Dermis microvascular lymphatic vessel endothelial cell (primary cell): ENCODE results near the gene TOMM20. TPM values are rescaled to one million over a fixed set of nuclear protein-coding genes. Genes with fewer than 3 reads are reported as not detected.
"Not testable (repeated sequence)": the region's sequence is repeated elsewhere in the genome, so short reads cannot be mapped to it uniquely, and the experiment has no call there.

Experiments
- DNase-seq, 2 donors: peaks; one replicate each; pipeline versions ENCODE4 v3.0.0 to v3.0.0-alpha.2; 2010; ENCODE audit warnings: low read depth in 2 of 2
- total RNA-seq: library from RNA; depleted of rRNA; stranded (reverse); fragments of >200 nt; gene quantifications from 2 replicates; pipeline ENCODE4 v1.2.1, GENCODE V29; 2014

Gene TOMM20
- total RNA-seq, 1 donor from 2014 or later: 73.6 TPM

DNA sequence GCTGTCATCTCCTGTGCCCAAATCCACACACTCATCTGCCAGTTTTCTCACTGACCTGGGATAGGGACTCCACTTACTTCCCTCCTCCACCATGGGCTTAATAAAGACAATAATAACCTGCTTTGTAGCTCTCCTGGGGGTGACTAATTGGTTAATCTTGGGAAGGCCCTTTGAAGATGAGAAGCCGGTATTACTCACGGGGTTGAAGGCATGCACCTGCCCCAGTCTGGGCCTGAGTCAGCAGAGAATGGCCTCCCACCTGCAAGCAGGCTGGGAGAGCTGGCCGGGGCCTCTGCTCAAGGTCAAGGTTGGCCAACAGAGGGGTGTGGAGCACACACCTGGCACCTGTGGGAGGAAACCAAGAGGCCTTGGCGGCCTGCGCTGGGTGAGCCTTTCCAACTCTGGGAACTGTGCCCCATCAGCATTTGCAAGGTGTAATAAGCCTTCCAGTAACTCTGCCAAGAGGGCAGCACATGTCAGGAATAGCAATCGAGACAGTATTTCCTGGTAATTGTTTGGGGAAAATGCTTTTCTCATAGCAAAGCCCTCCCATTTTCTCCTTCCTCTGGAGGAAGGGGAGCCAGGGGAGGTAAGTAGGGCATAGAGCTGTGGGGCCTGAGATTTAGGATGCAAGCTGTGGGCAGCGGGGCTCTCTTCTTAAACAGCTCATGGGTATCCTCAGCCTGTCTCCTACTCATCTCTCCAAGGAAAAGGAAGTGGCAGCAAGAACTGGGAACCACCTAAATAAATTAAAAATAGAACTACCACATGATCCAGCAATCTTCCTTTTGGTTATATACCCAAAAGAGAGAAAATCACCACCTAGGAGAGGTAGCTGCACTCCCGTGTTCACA lies 49.0 kb downstream of the TOMM20 start:
- DNase-seq: peak in 1 of 2 donors; percentile 69

DNA sequence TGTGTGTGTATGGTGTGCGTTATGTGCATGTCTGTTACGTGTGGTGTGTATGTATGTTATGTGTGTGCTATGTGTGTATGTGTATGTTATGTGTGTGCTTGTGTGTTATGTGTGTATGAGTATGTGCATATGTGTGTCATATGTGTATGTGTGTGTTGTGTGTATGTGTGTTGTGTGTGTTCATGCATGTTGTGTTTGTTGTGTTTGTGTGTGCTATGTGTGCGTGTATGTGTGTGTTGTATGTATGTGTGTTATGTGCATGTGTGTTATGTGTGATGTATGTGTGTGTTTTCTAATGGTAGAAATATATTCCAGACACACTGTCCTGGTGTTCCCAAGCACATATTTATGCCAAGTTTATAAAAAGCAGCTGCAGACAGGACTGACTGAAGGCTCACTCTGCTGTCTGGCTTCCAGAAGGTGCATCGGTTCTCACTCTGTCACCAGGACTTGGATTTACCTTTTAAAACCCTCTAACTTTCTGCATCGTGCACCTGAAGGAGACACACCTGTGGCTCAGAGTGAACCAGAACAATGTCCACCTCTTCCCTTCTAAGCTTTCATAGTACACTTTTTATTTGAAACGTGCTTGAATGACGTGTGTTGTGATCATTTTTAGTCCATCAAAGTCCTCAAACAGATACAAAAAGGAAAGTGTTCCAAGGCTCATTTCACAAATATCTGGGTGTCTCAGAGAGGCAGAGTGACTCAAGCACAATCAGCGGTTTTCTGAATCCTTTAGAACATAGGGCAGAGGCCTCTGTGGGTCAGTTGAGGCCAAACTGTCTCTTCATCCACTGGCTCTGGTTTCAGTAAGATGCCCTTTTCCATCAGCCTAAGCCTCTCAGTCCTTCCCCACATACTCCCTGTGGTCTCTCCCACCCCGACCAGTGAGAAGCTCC lies 49.9 kb downstream of the TOMM20 start:
- no peak for DNase-seq

- peak in 1 of 2 donors; percentile 34 for DNase-seq
Observed at GRCh38 chr1:235077571-235078479, 50.8 kb downstream of the TOMM20 start.

- no peak for DNase-seq
Observed at GRCh38 chr1:235077163-235077540, 51.5 kb downstream of the TOMM20 start.

GRCh38 chr1:235076504-235077162 lies 52.0 kb downstream of the TOMM20 start:
- no peak for DNase-seq

GRCh38 chr1:235075777-235076308 lies 52.8 kb downstream of the TOMM20 start:
- DNase-seq: peak in 1 of 2 donors; percentile 66

DNA sequence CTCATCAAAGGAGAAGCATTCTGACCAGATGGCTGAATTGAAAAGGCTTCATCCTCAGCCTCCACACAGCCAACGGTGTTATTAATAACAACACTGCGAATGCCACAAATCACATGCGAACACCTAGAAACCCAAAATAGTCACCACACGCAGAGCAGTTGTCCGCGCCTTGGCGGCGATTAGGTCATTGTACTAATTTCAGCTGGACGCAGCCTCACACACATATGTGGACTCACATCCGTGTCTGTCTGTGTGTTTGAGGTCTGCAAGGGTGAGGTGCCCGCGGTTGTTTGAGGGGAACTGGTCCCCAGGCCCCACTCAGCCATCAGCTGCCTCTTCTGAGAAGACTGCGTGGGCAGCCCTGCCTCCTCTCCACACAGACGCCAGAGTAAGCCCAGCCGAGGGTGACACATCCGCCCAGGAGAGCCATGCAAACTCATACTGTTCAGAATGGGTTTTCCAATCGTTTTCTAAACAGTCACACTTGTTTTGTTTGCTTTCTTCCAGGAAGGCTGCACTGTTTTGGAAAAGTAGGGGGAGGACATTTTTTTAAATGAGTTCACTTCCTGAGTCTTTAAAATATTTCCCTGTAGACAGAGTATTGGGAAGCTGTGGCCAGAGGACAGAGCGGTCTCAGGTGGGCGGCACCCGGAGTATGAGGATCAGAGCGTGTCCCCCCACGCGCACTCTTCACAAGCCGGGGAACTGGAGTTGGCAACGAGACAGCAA lies 53.4 kb downstream of the TOMM20 start:
- DNase-seq: peak; percentile 88 to 91

- peak in 1 of 2 donors; percentile 83 for DNase-seq
Observed at GRCh38 chr1:235074523-235075047, 54.1 kb downstream of the TOMM20 start.

GRCh38 chr1:235073968-235074522 lies 54.6 kb downstream of the TOMM20 start:
- DNase-seq: no peak

DNA sequence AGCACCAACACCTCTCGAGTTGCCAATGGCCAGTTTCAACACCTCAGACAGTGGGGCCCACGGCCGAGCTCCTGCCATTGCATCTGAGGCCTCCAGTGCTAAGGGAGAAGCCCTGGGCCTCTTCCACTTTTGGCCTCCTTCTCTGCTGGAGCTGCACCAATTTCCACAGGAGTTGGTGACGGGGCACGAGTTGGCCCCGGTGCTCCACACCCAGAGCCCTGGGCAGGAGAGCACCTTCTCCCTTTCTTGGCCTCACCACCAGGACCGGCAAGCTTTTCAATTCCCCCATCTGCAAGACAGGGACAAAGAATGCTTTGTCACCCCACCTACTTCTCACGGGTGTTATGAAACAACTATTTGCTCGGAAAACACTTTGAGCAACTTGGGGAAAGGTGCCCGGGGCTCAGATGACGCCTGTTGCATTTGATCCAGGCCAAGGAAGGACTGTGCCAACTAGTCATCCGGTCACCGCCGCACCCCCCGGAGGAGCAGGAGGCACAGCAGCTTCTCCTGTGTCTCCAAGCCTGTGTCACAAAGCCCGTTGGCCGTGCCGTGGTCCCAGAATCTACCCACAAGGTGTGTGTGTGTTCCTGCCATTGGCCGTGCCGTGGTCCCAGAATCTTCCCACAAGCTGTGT lies 55.2 kb downstream of the TOMM20 start:
- DNase-seq: no peak

DNA sequence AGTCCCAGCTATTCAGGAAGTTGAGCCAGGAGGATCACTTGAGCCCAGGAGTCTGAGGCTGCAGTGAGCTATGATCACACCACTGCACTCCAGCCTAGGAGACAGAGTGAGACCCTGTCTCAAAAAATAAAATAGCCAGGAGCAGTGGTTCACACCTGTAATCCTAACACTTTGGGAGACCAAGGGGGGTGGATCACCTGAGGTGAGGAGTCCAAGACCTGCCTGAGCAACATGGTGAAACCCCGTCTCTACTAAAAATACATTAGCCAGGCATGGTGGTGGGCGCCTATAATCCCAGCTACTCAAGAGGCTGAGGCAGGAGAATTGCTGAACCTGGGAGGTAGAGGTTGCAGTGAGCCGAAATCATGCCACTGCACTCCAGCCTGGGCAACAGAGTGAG lies 56.1 kb downstream of the TOMM20 start:
- DNase-seq: not testable (repeated sequence)

- DNase-seq: no peak
Observed at GRCh38 chr1:235072096-235072495, 56.5 kb downstream of the TOMM20 start.

DNA sequence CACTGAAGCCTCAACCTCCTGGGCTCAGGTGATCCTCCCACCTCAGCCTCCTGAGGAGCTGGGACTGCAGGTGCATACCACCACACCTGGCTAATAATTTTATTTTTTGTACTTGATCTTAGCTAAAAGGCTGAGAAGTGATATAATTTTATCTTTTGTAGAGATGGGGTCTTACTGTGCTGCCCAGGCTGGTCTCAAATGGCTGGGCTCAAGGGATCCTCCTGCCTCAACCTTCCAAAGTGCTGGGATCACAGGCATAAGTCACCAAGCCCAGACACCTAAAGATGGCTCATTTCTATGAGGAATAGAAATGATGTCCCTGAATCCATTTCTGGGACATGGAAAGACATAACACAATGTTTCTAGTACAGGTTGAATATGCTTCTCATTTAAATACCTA lies 57.8 kb downstream of the TOMM20 start:
- no peak for DNase-seq

GRCh38 chr1:235069577-235070563 lies 58.8 kb downstream of the TOMM20 start:
- peak in 1 of 2 donors; percentile 23 for DNase-seq

GRCh38 chr1:235069176-235069575 lies 59.5 kb downstream of the TOMM20 start:
- no peak for DNase-seq

GRCh38 chr1:235068158-235069121 lies 60.2 kb downstream of the TOMM20 start:
- peak in 1 of 2 donors; percentile 30 for DNase-seq
